ENCODE measurements around the gene RNF167.
A peak's percentile ranks its signal among the peaks of the same experiment; 100 is the strongest.

RNF167 gene

DNA sequence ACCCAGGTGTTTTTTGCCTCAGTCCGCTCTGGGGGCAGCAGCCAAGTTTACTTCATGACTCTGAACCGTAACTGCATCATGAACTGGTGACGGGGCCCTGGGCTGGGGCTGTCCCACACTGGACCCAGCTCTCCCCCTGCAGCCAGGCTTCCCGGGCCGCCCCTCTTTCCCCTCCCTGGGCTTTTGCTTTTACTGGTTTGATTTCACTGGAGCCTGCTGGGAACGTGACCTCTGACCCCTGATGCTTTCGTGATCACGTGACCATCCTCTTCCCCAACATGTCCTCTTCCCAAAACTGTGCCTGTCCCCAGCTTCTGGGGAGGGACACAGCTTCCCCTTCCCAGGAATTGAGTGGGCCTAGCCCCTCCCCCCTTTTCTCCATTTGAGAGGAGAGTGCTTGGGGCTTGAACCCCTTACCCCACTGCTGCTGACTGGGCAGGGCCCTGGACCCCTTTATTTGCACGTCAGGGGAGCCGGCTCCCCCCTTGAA lies 42.8 kb upstream of the RNF167 start:
- peaks cover 7% of the 10 kb centered on the region; the same call in 1 of the 2 replicates for H3K36me3 ChIP-seq (ENCODE audit: insufficient read depth, low read length)
- no peaks in the 10 kb centered on the region for H3K27me3 ChIP-seq (ENCODE audit: insufficient read depth, low read length)
- no peak overlapping the region for H3K4me3 ChIP-seq (ENCODE audit: low read depth, low read length)
- H2AFZ ChIP-seq (ENCODE audit: low read length, unreplicated experiment): no peak overlapping the region
- H3K4me1 ChIP-seq (ENCODE audit: control insufficient read depth, insufficient read depth, low read length, unreplicated experiment): no peaks in the 10 kb centered on the region
- H3K79me2 ChIP-seq (ENCODE audit: control insufficient read depth, insufficient read depth, low read length, unreplicated experiment): no peaks in the 10 kb centered on the region
- H3K27ac ChIP-seq (ENCODE audit: low read depth, low read length): no peak overlapping the region

DNA sequence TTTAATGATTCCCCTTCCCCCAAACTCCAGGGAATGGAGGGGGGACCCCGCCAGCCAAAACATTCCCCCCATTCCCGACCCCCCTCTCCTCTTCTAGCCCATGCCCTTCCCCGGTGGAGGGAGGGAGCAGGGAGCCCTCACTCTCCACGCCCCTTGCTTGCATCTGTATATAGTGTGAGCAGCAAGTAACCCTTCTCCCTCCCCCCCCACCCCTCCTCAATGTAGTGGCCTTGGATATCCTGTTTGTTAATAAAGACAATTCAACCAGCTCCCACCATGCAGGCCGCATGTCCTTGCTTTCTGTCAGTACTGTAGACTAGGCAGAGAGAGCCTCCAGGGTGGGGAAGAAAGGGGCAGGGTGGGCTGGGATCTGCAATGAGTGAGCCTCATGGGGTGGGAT lies 42.3 kb upstream of the RNF167 start:
- H3K27ac ChIP-seq (ENCODE audit: low read depth, low read length): no peak overlapping the region
- no peaks in the 10 kb centered on the region for H3K79me2 ChIP-seq (ENCODE audit: control insufficient read depth, insufficient read depth, low read length, unreplicated experiment)
- H3K4me1 ChIP-seq (ENCODE audit: control insufficient read depth, insufficient read depth, low read length, unreplicated experiment): no peaks in the 10 kb centered on the region
- no peaks in the 10 kb centered on the region for H3K27me3 ChIP-seq (ENCODE audit: insufficient read depth, low read length)
- H3K36me3 ChIP-seq (ENCODE audit: insufficient read depth, low read length): peaks cover 7% of the 10 kb centered on the region; the same call in 1 of the 2 replicates
- H2AFZ ChIP-seq (ENCODE audit: low read length, unreplicated experiment): no peak overlapping the region
- no peak overlapping the region for H3K4me3 ChIP-seq (ENCODE audit: low read depth, low read length)

DNA sequence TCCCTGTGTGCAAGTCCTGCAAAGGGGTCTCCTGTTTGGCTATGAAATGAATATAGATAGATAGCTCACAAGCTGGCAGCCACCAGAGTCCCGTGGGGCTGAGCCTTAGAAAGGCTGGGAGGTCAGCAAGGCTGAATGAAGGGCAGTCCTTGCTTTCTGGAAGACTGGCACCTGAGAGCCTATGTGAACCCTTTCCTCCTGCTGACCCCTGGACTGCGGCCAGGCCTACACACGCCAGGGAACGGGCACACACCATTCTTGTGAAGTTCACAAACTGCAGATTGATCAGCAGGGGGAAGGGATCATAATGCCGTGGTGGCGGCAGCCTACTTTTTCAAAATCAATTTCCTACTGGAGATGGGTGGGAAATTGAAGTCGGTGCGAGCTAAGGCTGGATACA lies 41.7 kb upstream of the RNF167 start:
- Histone ChIP-seq H3K36me3 (ENCODE audit: insufficient read depth, low read length) (peaks cover 7% of the 10 kb centered on the region; the same call in 1 of the 2 replicates), H3K4me1 (ENCODE audit: control insufficient read depth, insufficient read depth, low read length, unreplicated experiment) (no peaks in the 10 kb centered on the region), H3K27me3 (ENCODE audit: insufficient read depth, low read length) (no peaks in the 10 kb centered on the region), H2AFZ (ENCODE audit: low read length, unreplicated experiment) (no peak overlapping the region), H3K79me2 (ENCODE audit: control insufficient read depth, insufficient read depth, low read length, unreplicated experiment) (no peaks in the 10 kb centered on the region), H3K4me3 (ENCODE audit: low read depth, low read length) (no peak overlapping the region), H3K27ac (ENCODE audit: low read depth, low read length) (no peak overlapping the region)

DNA sequence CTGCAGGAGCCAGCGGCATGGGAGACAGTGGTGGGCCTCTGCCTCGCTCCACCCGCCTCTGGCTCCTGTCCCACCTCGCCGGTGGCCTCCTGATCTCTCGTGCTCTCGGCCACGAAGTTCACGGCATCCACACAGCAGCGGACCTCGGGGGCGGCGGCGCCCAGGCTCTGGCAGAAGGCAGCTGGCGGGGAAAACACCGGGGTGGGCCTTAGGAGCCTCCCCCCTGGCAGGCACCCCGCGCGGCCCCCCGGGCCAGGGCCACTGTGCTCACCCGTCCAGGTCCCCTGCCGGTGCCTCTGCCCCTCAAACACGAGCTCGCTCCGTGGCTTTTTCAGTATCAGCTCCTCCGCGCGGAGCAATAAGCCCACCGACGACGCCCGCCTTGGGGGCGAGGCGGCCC lies 41.1 kb upstream of the RNF167 start:
- Histone ChIP-seq H3K4me1 (ENCODE audit: control insufficient read depth, insufficient read depth, low read length, unreplicated experiment) (no peaks in the 10 kb centered on the region), H2AFZ (ENCODE audit: low read length, unreplicated experiment) (no peak overlapping the region), H3K27ac (ENCODE audit: low read depth, low read length) (no peak overlapping the region), H3K36me3 (ENCODE audit: insufficient read depth, low read length) (peaks cover 7% of the 10 kb centered on the region; the same call in 1 of the 2 replicates), H3K79me2 (ENCODE audit: control insufficient read depth, insufficient read depth, low read length, unreplicated experiment) (no peaks in the 10 kb centered on the region), H3K27me3 (ENCODE audit: insufficient read depth, low read length) (no peaks in the 10 kb centered on the region), H3K4me3 (ENCODE audit: low read depth, low read length) (peak overlapping the region; percentile 70)

DNA sequence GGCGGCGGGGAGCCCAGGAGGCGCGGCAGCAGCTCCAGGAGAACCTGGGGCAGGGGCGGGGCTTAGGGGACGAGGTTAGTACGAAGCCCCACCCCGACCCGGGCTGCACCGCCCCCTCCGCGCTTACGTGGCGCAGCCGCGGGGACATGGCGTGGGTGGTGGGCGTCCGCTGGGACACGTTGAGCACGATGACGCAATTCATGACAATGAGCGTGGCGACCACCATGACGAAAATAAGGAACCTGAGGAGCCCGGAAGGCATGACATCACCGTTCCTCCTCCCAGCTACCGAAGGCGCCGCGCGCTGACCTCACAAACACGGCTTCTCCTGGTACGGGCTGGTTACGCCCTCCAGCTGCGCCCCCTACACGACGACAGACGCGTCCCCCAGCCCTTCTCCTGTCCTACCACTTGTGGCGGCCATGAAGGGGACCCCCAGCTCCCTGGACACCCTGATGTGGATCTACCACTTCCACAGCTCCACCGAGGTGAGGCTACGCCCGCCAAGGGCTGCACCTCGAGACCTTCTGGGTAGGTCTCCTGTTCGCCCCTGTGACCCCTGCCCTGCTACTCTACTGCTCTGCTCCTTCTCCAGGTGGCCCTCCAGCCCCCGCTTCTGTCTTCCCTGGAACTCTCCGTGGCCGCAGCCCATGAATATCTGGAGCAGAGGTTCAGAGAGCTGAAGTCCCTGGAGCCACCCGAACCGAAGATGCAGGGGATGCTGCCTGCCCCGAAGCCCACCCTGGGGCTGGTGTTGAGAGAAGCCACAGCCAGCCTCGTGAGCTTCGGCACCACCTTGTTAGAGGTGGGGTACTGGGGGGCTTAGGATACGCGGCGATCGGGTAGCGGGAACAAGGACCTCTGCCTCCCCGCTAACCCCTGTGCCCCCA lies 40.5 kb upstream of the RNF167 start, which contains the start of gene C17orf107:
TSS of gene C17orf107 (plus strand) at position 196 of the 890 bp plus-strand sequence. CDS start at position 423, 227 bp downstream.
- Histone ChIP-seq H2AFZ (ENCODE audit: low read length, unreplicated experiment) (no peak within 1 kb of the TSS), H3K27ac (ENCODE audit: low read depth, low read length) (no peak within 1 kb of the TSS), H3K36me3 (ENCODE audit: insufficient read depth, low read length) (peaks cover 5% of the 10 kb centered on the region; the same call in 1 of the 2 replicates), H3K27me3 (ENCODE audit: insufficient read depth, low read length) (no peaks in the 10 kb centered on the region), H3K4me1 (ENCODE audit: control insufficient read depth, insufficient read depth, low read length, unreplicated experiment) (no peaks in the 10 kb centered on the region), H3K4me3 (ENCODE audit: low read depth, low read length) (peak within 1 kb of the TSS; percentile 70), H3K79me2 (ENCODE audit: control insufficient read depth, insufficient read depth, low read length, unreplicated experiment) (no peaks in the 10 kb centered on the region)

DNA sequence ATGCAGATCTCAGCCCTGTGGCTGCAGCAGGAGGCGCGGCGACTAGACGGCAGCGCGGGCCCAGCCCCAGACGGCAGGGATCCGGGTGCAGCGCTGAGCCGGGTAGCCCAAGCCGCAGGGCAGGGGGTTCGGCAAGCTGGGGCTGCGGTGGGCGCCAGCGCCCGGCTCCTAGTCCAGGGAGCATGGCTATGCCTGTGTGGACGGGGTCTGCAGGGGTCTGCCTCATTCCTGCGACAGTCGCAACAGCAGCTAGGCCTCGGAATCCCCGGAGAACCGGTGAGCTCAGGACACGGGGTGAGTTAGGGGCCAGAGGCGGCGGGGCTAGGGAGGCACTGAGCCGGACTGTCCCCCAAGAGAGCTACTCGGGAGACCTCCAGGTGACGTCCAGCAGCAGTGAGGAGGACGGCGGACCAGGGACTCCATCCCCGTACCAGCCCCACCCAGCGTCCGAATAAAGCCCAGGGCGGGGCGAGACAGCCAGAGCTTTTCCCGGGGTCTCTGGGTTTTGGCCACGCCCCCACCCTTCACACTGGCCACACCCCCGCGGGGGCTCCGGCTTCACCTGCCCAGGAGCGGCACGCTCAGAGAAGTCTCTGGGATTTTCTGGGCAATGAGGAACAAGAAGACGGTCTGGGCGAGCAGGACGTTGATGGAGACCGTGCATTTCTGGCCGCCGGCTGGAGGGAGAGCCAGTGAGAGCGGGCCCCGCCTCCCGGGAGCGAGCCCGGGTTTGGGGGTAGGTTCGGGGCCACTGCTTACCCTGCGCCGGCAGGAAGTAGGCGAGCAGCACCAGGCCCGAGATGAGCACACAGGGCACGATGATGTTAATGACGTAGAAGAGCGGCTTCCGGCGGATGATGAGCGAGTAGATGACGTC lies 39.6 kb upstream of the RNF167 start:
- no peak overlapping the region for H2AFZ ChIP-seq (ENCODE audit: low read length, unreplicated experiment)
- H3K4me3 ChIP-seq (ENCODE audit: low read depth, low read length): no peak overlapping the region; the same call in 1 of the 2 replicates
- no peak overlapping the region for H3K27ac ChIP-seq (ENCODE audit: low read depth, low read length)
- H3K79me2 ChIP-seq (ENCODE audit: control insufficient read depth, insufficient read depth, low read length, unreplicated experiment): no peaks in the 10 kb centered on the region
- no peaks in the 10 kb centered on the region for H3K4me1 ChIP-seq (ENCODE audit: control insufficient read depth, insufficient read depth, low read length, unreplicated experiment)
- H3K27me3 ChIP-seq (ENCODE audit: insufficient read depth, low read length): no peaks in the 10 kb centered on the region
- H3K36me3 ChIP-seq (ENCODE audit: insufficient read depth, low read length): peaks cover 5% of the 10 kb centered on the region; the same call in 1 of the 2 replicates

DNA sequence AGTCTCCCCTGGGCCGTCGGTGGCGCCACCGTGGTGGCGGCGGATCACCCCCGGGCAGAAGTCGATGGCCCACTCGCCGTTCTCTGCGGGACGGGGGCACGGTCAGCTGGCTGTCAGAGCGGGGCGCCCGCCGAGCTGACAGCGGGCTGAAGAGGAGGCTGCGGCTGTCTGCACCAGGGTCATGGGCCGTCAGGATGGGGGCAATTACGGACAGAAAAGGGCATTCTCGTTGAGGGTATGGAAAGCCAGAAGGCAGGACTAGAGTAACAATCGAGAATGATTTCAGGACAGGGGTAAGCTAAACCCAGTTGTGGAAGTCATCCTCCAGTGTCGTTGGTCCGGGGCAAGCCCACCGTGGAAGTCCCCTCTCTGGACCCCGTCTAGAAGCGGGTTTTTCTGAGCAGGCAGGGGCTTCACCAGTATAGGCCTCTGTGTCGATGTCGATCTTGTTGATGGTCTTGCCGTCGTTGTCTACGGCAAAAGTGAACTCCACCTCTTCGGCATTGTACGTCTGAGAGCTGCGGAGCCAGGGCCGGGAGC lies 38.9 kb upstream of the RNF167 start:
- H2AFZ ChIP-seq (ENCODE audit: low read length, unreplicated experiment): no peak overlapping the region
- H3K4me1 ChIP-seq (ENCODE audit: control insufficient read depth, insufficient read depth, low read length, unreplicated experiment): no peaks in the 10 kb centered on the region
- no peak overlapping the region for H3K27ac ChIP-seq (ENCODE audit: low read depth, low read length)
- H3K79me2 ChIP-seq (ENCODE audit: control insufficient read depth, insufficient read depth, low read length, unreplicated experiment): no peaks in the 10 kb centered on the region
- H3K36me3 ChIP-seq (ENCODE audit: insufficient read depth, low read length): peaks cover 5% of the 10 kb centered on the region; the same call in 1 of the 2 replicates
- no peaks in the 10 kb centered on the region for H3K27me3 ChIP-seq (ENCODE audit: insufficient read depth, low read length)
- no peak overlapping the region for H3K4me3 ChIP-seq (ENCODE audit: low read depth, low read length)

DNA sequence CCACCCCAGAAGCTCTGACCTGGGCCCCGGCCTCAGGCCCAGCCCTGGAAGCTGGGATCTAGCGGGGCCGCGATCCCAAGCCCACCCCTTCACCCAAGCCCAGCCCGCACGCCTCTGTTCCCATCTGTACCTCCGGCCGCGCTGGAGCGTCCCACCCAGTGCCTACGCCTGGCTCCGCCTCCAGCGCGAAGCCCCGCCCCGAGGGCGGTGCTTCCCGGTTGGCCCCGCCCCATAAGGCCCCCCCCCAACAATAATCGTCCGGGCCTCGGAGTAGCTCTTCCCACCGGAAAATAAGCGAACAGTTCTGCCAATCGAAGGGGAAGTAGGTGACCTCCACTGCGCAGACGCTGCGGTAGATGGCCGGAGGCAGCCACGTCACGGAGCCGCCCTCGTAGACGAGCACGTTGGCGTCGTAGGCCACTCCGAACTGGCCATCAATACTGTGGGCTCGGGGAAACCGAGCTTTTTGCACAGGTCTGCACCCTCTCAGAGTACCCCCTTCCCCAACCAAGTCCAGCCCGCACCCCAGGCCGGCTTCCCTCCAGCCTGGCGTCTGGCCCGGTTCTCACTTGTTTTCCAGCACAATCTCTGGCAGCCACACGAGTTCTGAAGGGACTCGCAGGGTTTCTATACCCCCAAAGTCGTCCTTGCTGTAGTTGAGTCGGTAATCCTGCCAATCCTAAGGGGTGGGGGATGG lies 38.3 kb upstream of the RNF167 start:
- Histone ChIP-seq H3K4me1 (ENCODE audit: control insufficient read depth, insufficient read depth, low read length, unreplicated experiment) (no peaks in the 10 kb centered on the region), H2AFZ (ENCODE audit: low read length, unreplicated experiment) (no peak overlapping the region), H3K4me3 (ENCODE audit: low read depth, low read length) (no peak overlapping the region), H3K27ac (ENCODE audit: low read depth, low read length) (no peak overlapping the region), H3K36me3 (ENCODE audit: insufficient read depth, low read length) (peaks cover 5% of the 10 kb centered on the region; the same call in 1 of the 2 replicates), H3K79me2 (ENCODE audit: control insufficient read depth, insufficient read depth, low read length, unreplicated experiment) (no peaks in the 10 kb centered on the region), H3K27me3 (ENCODE audit: insufficient read depth, low read length) (no peaks in the 10 kb centered on the region)

DNA sequence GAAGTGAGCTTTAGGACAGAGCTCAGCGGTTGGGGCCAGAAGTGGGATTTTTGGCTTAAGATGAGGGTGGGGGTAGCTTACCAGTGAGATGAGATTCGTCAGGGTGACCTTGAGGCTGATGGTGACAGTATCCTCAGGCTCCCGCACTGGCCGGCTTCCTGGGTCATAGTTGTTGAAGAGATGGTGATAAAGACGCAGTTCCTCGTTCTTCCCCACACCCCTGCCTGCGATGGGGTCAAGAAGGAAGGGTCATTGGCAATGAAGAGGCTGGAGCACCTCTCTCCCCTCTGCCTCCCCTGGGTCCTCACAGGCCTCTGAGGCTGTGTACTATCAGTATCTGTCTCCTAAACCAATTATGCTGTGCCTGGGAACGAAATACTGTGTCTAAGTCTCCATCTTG lies 37.5 kb upstream of the RNF167 start:
- H3K4me3 ChIP-seq (ENCODE audit: low read depth, low read length): no peak overlapping the region
- no peak overlapping the region for H3K27ac ChIP-seq (ENCODE audit: low read depth, low read length)
- no peaks in the 10 kb centered on the region for H3K27me3 ChIP-seq (ENCODE audit: insufficient read depth, low read length)
- H3K79me2 ChIP-seq (ENCODE audit: control insufficient read depth, insufficient read depth, low read length, unreplicated experiment): no peaks in the 10 kb centered on the region
- no peaks in the 10 kb centered on the region for H3K4me1 ChIP-seq (ENCODE audit: control insufficient read depth, insufficient read depth, low read length, unreplicated experiment)
- no peak overlapping the region for H2AFZ ChIP-seq (ENCODE audit: low read length, unreplicated experiment)
- peaks cover 5% of the 10 kb centered on the region; the same call in 1 of the 2 replicates for H3K36me3 ChIP-seq (ENCODE audit: insufficient read depth, low read length)

Data from ACC112 (cell line).